ENCODE results near the gene BTNL9. TPM values are rescaled to one million over a fixed set of nuclear protein-coding genes. Genes with fewer than 3 reads are reported as not detected.
A peak's percentile ranks its signal among the peaks of the same experiment; 100 is the strongest.

The BTNL9 gene
- total and polyA plus RNA-seq, 2 of the 8 experiments (the other 6 are each of a cell fraction or from before 2014, with no cell fraction given), result 0.23 to 0.89 TPM

GRCh38 chr5:181028032-181028819 is 11.8 kb upstream of the BTNL9 start (continued):
- TF ChIP-seq CTBP2 (IDR thresholded peaks at IDR 0.05; ENCODE audit: borderline replicate concordance, insufficient read depth, insufficient read length, low read length) (no peak), POLR2AphosphoS5 (IDR thresholded peaks at IDR 0.05; ENCODE audit: low read depth, low read length) (peak; percentile 69; the same call in 1 of the 2 replicates), RXRA (IDR thresholded peaks at IDR 0.05; ENCODE audit: insufficient read depth, low read depth, low read length) (no peak), HDAC6 (IDR thresholded peaks at IDR 0.05; ENCODE audit: low read depth, low read length) (no peak), FOSL1 (IDR thresholded peaks at IDR 0.05; ENCODE audit: insufficient read depth, low read depth, low read length) (no peak), CBX8 (IDR thresholded peaks at IDR 0.05; ENCODE audit: borderline replicate concordance, low read depth, low read length) (no peak), MAX (IDR thresholded peaks at IDR 0.05) (peak; percentile 70), PHF8 (conservative IDR thresholded peaks at IDR 0.05; ENCODE audit: low read depth, low read length) (0 out of 2 replicates have a peak, but pooled peaks have one; percentile 36), TBP (IDR thresholded peaks at IDR 0.05; ENCODE audit: low read depth, low read length) (peak; percentile 87), ZNF274 (IDR thresholded peaks at IDR 0.05; ENCODE audit: borderline replicate concordance, extremely low read depth, low read length) (no peak), SIN3A (conservative IDR thresholded peaks at IDR 0.05 in 1 of 2, IDR thresholded peaks at IDR 0.05 in 1 of 2; ENCODE audit: low read depth in 1 of 2, low read length in 2 of 2) (no peak)
- TF ChIP-seq, protein P1, sequence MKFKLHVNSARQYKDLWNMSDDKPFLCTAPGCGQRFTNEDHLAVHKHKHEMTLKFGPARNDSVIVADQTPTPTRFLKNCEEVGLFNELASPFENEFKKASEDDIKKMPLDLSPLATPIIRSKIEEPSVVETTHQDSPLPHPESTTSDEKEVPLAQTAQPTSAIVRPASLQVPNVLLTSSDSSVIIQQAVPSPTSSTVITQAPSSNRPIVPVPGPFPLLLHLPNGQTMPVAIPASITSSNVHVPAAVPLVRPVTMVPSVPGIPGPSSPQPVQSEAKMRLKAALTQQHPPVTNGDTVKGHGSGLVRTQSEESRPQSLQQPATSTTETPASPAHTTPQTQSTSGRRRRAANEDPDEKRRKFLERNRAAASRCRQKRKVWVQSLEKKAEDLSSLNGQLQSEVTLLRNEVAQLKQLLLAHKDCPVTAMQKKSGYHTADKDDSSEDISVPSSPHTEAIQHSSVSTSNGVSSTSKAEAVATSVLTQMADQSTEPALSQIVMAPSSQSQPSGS (IDR thresholded peaks at IDR 0.05; ENCODE audit: low read length), result no peak
